Left lobe of liver (tissue), 2 donors: ENCODE measurements around the gene BAZ2A. TPM values are rescaled to one million over a fixed set of nuclear protein-coding genes. Genes with fewer than 3 reads are reported as not detected.
"Not testable (repeated sequence)": the region's sequence is repeated elsewhere in the genome, so short reads cannot be mapped to it uniquely, and the experiment has no call there.

Experiments
- ATAC-seq: fragments of 200-7000 bp; cut with Tn5 transposase; one replicate; pipeline ENCODE4 v1.9.1; 2020; ENCODE audit warnings: mild to moderate bottlenecking, moderate library complexity
- DNase-seq: peaks from one replicate; pipeline ENCODE4 v3.0.0-alpha.2; 2020; ENCODE audit warnings: low spot score
- total RNA-seq: library from RNA; stranded (reverse); gene quantifications from one replicate; pipeline ENCODE4 v1.2.1, GENCODE V29; 2021
- donor health status: DM: no; HTN: no; CAD: no; lungs with moderate emphysema.
- donor health status: DM: no; HTN: yes; CAD: no.

BAZ2A gene
- total RNA-seq, 1 donor from 2014 or later, result 32.2 TPM

- no peak for ATAC-seq
Observed at GRCh38 chr12:56599797-56600196, 30.3 kb downstream of the BAZ2A start.

GRCh38 chr12:56599041-56599440 is 31.1 kb downstream of the BAZ2A start:
- DNase-seq (no peak), ATAC-seq (no peak)

More at GRCh38 chr12:56599797-56600196, 30.3 kb downstream of the BAZ2A start:
- DNase-seq, result no peak

GRCh38 chr12:56596815-56597214 is 33.3 kb downstream of the BAZ2A start:
- ATAC-seq (no peak), DNase-seq (no peak)

- DNase-seq (no peak), ATAC-seq (peak; percentile 75)
Observed at GRCh38 chr12:56593909-56594621, 36.1 kb downstream of the BAZ2A start.

GRCh38 chr12:56591961-56592360 is 38.2 kb downstream of the BAZ2A start:
- ATAC-seq, result no peak
- DNase-seq, result no peak

GRCh38 chr12:56591126-56591525 is 39.0 kb downstream of the BAZ2A start:
- DNase-seq (no peak), ATAC-seq (no peak)

GRCh38 chr12:56590237-56590830 is 39.8 kb downstream of the BAZ2A start:
- ATAC-seq (peak; percentile 79), DNase-seq (no peak)

GRCh38 chr12:56589783-56590182 is 40.3 kb downstream of the BAZ2A start:
- no peak for ATAC-seq
- DNase-seq, result no peak

GRCh38 chr12:56585098-56585497 is 45.0 kb downstream of the BAZ2A start:
- DNase-seq (no peak), ATAC-seq (no peak)

- DNase-seq, result no peak
- no peak for ATAC-seq
Observed at GRCh38 chr12:56581418-56582145, 48.5 kb downstream of the BAZ2A start.

- no peak for ATAC-seq
- DNase-seq, result no peak
Observed at GRCh38 chr12:56578983-56579546, 51.1 kb downstream of the BAZ2A start.

GRCh38 chr12:56577248-56577647 is 52.9 kb downstream of the BAZ2A start:
- ATAC-seq, DNase-seq: not testable (repeated sequence)

- no peak for ATAC-seq
- no peak for DNase-seq
Observed at GRCh38 chr12:56574210-56574609, 55.9 kb downstream of the BAZ2A start.

GRCh38 chr12:56572288-56572687 is 57.8 kb downstream of the BAZ2A start:
- ATAC-seq (no peak), DNase-seq (no peak)

GRCh38 chr12:56571121-56571520 is 59.0 kb downstream of the BAZ2A start:
- ATAC-seq, result no peak
- DNase-seq, result no peak

- DNase-seq (no peak), ATAC-seq (no peak)
Observed at GRCh38 chr12:56568146-56568545, 62.0 kb downstream of the BAZ2A start.

- DNase-seq, result peak; percentile 49
- ATAC-seq, result peak; percentile 79
Observed at GRCh38 chr12:56565510-56566101, 64.5 kb downstream of the BAZ2A start.

GRCh38 chr12:56551070-56551469 is 79.1 kb downstream of the BAZ2A start:
- DNase-seq, result no peak
- no peak for ATAC-seq

- DNase-seq (no peak), ATAC-seq (no peak)
Observed at GRCh38 chr12:56546680-56547079, 83.4 kb downstream of the BAZ2A start.
